ENCODE results near the gene RLN1. TPM values are rescaled to one million over a fixed set of nuclear protein-coding genes. Genes with fewer than 3 reads are reported as not detected.
"Not testable (repeated sequence)": the region's sequence is repeated elsewhere in the genome, so short reads cannot be mapped to it uniquely, and the experiment has no call there.

The RLN1 gene
- total RNA-seq, 4 donors from 2014 or later, result not detected

DNA sequence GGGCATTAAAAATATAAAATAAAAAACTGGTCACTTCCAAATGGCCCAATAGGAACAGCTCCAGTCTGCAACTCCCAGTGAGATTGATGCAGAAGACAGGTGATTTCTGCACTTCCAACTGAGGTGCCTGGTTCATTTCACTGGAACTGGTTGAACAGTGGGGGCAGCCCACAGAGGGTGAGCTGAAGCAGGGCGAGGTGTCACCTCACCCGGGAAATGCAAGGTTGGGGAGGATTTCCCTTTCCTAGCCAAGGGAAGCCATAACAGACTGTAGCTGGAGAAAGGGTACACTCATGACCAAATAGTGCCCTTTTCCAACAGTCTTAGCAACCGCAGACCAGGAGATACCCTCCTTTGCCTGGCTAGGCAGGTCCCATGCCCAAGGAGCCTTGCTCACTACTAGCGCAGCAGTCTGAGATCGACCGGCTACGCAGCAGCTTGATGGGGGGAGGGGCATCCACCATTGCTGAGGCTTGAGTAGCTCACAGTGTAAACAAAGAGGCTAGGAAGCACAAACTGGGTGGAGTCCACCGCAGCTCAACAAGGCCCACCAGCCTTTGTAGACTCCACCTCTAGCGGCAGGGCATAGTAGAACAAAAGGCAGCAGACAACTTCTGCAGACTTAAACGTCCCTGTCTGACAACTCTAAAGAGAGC is 12.7 kb downstream of the RLN1 start:
- Histone ChIP-seq H3K9me3 (no peaks in the 10 kb centered on the region), H3K36me3 (no peaks in the 10 kb centered on the region), H3K4me1 (no peaks in the 10 kb centered on the region), H3K27ac (no peak overlapping the region), H3K27me3 (no peaks in the 10 kb centered on the region), H3K4me3 (no peak overlapping the region)
- in situ Hi-C loops (cut with MboI; ENCODE audit: low sequenced_read_pairs in 4 of 4), result no loop called here
- no peak for ATAC-seq
- TF ChIP-seq CTCF (IDR thresholded peaks at IDR 0.05 in 4 of 5, conservative IDR thresholded peaks at IDR 0.05 in 1 of 5) (no peak), POLR2A (IDR thresholded peaks at IDR 0.05) (no peak)
- intact Hi-C loops (cut with DNase I; ENCODE audit: low total_unique reads), result no loop called here
- no peak for DNase-seq

- Histone ChIP-seq H3K9me3 (no peaks in the 10 kb centered on the region), H3K27me3 (no peaks in the 10 kb centered on the region), H3K36me3 (no peaks in the 10 kb centered on the region), H3K4me1 (no peaks in the 10 kb centered on the region), H3K27ac (no peak overlapping the region), H3K4me3 (no peak overlapping the region)
- in situ Hi-C loops (cut with MboI; ENCODE audit: low sequenced_read_pairs in 4 of 4) (no loop called here), intact Hi-C loops (cut with DNase I; ENCODE audit: low total_unique reads) (no loop called here)
- DNase-seq (no peak), ATAC-seq (no peak)
- no peak for TF ChIP-seq CTCF (IDR thresholded peaks at IDR 0.05 in 4 of 5, conservative IDR thresholded peaks at IDR 0.05 in 1 of 5)
- TF ChIP-seq POLR2A (IDR thresholded peaks at IDR 0.05), result no peak
Measured at GRCh38 chr9:5326187-5326586, 13.5 kb downstream of the RLN1 start.

DNA sequence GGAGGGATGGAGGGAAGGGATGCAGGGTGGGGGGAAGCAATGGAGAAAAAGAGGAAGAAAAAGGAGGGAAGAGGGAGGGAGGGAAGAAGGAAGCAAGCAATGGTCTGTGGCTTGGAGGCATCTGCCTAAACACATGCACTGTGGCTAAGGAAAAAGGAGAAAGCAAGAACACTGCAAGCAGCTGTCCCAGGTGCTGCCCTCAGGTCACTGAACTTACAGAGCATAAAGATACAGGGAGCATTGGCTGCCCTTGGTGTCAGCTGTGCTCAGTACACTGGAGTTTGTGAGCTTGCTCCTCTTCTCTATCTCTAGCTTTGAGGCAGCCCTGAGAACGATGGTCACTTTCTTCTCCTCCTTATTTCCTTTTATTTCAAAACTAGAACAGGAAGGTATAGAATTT is 18.1 kb downstream of the RLN1 start:
- ATAC-seq; intact Hi-C loops (cut with DNase I; ENCODE audit: low total_unique reads); in situ Hi-C loops (cut with MboI; ENCODE audit: low sequenced_read_pairs in 4 of 4); H3K4me1 ChIP-seq; H3K27ac ChIP-seq; DNase-seq; H3K9me3 ChIP-seq; H3K4me3 ChIP-seq; H3K36me3 ChIP-seq; H3K27me3 ChIP-seq: not testable (repeated sequence)

DNA sequence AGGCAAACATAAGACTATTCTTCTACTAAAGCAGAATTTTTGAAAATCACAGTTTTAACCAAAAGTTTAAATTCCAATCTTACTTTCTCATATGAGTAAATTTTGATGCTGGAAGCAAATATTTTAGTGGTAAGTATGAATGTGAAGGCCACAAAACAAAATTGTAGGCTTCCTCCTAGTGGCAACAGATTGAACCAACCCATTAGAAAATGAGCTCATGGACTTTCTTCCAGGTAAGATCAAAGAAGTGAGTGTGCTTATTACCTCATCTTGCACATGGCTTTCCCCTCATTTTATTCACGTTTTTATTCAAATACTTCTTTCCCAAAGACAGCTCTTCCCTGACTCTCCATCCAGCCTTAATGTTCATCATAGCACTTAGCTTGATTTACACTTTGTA is 18.6 kb downstream of the RLN1 start:
- no peak for ATAC-seq
- no peaks in the 10 kb centered on the region for H3K27me3 ChIP-seq
- no peak for TF ChIP-seq CTCF (IDR thresholded peaks at IDR 0.05 in 4 of 5, conservative IDR thresholded peaks at IDR 0.05 in 1 of 5)
- no peak for TF ChIP-seq POLR2A (IDR thresholded peaks at IDR 0.05)
- intact Hi-C loops (cut with DNase I; ENCODE audit: low total_unique reads), result no loop called here
- H3K9me3 ChIP-seq, result peaks cover 0 to 3% (median 0%) of the 10 kb centered on the region in 3 donors
- H3K27ac ChIP-seq, result no peak overlapping the region
- in situ Hi-C loops (cut with MboI; ENCODE audit: low sequenced_read_pairs in 4 of 4), result no loop called here
- H3K36me3 ChIP-seq, result no peaks in the 10 kb centered on the region
- no peak for DNase-seq
- H3K4me3 ChIP-seq, result no peak overlapping the region
- no peaks in the 10 kb centered on the region for H3K4me1 ChIP-seq

- in situ Hi-C loops (cut with MboI; ENCODE audit: low sequenced_read_pairs in 4 of 4); DNase-seq; intact Hi-C loops (cut with DNase I; ENCODE audit: low total_unique reads); H3K36me3 ChIP-seq; H3K4me1 ChIP-seq; ATAC-seq; H3K27me3 ChIP-seq; H3K9me3 ChIP-seq; H3K27ac ChIP-seq; H3K4me3 ChIP-seq: not testable (repeated sequence)
Measured at GRCh38 chr9:5316406-5316805, 23.3 kb downstream of the RLN1 start.
